CD4-positive, alpha-beta T cell (primary cell): ENCODE data around the gene TRAF6. TPM values are rescaled to one million over a fixed set of nuclear protein-coding genes. Genes with fewer than 3 reads are reported as not detected.

Source experiments
- ATAC-seq: fragments of 200-7000 bp; cut with Tn5 transposase; one replicate; pipeline ENCODE4 v1.10.0; 2022; ENCODE audit warnings: mild to moderate bottlenecking; ENCODE audit not compliant: poor library complexity
- CTCF ChIA-PET: fragments of 350-600 bp; sonication (Branson Sonifier 250); formaldehyde crosslinking; loops from one replicate; lab custom pipeline; 2021; ENCODE audit warnings: antibody characterized with exemption, inconsistent platforms; lab: Charles Lee
- POLR2A ChIA-PET: fragments of 350-600 bp; sonication (Branson Sonifier 250); formaldehyde crosslinking; loops from one replicate; lab custom pipeline; 2021; ENCODE audit warnings: antibody characterized with exemption, inconsistent platforms; lab: Charles Lee
- DNase-seq, 14 experiments: peaks; one replicate each; pipeline ENCODE4 v3.0.0-alpha.2; 2013 to 2020; ENCODE audit warnings: mixed read lengths in 2 of 14
- H3K27ac ChIP-seq, 2 donors: one replicate each; pipeline versions ENCODE4 v1.5.1 to v1.7.0; 2013; ENCODE audit warnings: low read length in 2 of 2, low read depth in 1 of 2, mild to moderate bottlenecking in 1 of 2
- H3K27me3 ChIP-seq, 2 experiments: 1 replicate in 1 of 2; 2 replicates in 1 of 2; pipeline versions ENCODE4 v1.6.1 to v1.7.0; 2013; ENCODE audit warnings: low read length in 2 of 2, control low read depth in 1 of 2, mild to moderate bottlenecking in 1 of 2, moderate library complexity in 1 of 2; ENCODE audit not compliant: insufficient read depth in 2 of 2, control insufficient read depth in 1 of 2
- H3K36me3 ChIP-seq: one replicate; pipeline ENCODE4 v1.6.1; 2013; ENCODE audit warnings: low read length, control low read depth; ENCODE audit not compliant: insufficient read depth
- H3K4me1 ChIP-seq: one replicate; pipeline ENCODE4 v1.6.1; 2013; ENCODE audit warnings: low read length, control low read depth; ENCODE audit not compliant: insufficient read depth
- H3K4me3 ChIP-seq: one replicate; pipeline ENCODE4 v1.5.1; 2013; ENCODE audit warnings: mild to moderate bottlenecking, low read length, moderate library complexity
- H3K9me3 ChIP-seq, 2 experiments: 1 replicate in 1 of 2; 2 replicates in 1 of 2; pipeline versions ENCODE4 v1.6.1 to v1.7.0; 2013; ENCODE audit warnings: low read length in 2 of 2, mild to moderate bottlenecking in 2 of 2, control low read depth in 1 of 2, moderate library complexity in 1 of 2; ENCODE audit not compliant: control insufficient read depth in 1 of 2, insufficient read depth in 1 of 2
- H3K27ac Mint-ChIP-seq: one replicate; pipeline ENCODE4 v1.8.0; 2020; ENCODE audit warnings: mixed read lengths
- H3K27me3 Mint-ChIP-seq: one replicate; pipeline ENCODE4 v1.8.0; 2021; ENCODE audit warnings: mixed read lengths
- H3K36me3 Mint-ChIP-seq: one replicate; pipeline ENCODE4 v1.8.0; 2021; ENCODE audit warnings: low read depth, mixed read lengths
- H3K4me1 Mint-ChIP-seq: one replicate; pipeline ENCODE4 v1.8.0; 2021; ENCODE audit warnings: low read depth, mixed read lengths
- H3K4me3 Mint-ChIP-seq: one replicate; pipeline ENCODE4 v1.8.0; 2020; ENCODE audit warnings: mild to moderate bottlenecking, mixed read lengths
- H3K9me3 Mint-ChIP-seq: one replicate; pipeline ENCODE4 v1.8.0; 2020; ENCODE audit warnings: mixed read lengths
- CTCF ChIP-seq: fragments of 200-600 bp; IDR thresholded peaks from one replicate; pipeline ENCODE4 v1.8.0; 2022; ENCODE audit warnings: antibody characterized with exemption, mild to moderate bottlenecking
- intact Hi-C, 2 experiments: fragments of 100-400 bp; cut with DNase I in 1 of 2; cut with micrococcal nuclease in 1 of 2; formaldehyde crosslinking; loops; one replicate each; pipeline versions ENCODE4 v1.15.1 to v1.9.0; 2023 to 2025; cut with DNase I, micrococcal nuclease
- total RNA-seq, 174 experiments: library from RNA in 2 of 174; stranded (reverse) in 2 of 174; gene quantifications; one replicate each; pipeline ENCODE4 v1.2.3 and lab custom pipeline; 2021 to 2026

The TRAF6 gene
- total RNA-seq, 2 experiments from 2014 or later: 27.9 to 29.0 TPM

- TF ChIP-seq CTCF: no peak
- H3K27me3 Mint-ChIP-seq: no peaks in the 10 kb centered on the region
- Histone ChIP-seq H3K4me1 (no peaks in the 10 kb centered on the region), H3K36me3 (no peaks in the 10 kb centered on the region), H3K4me3 (no peak overlapping the region), H3K27ac (no peak overlapping the region), H3K9me3 (no peaks in the 10 kb centered on the region), H3K27me3 (no peaks in the 10 kb centered on the region)
- H3K4me3 Mint-ChIP-seq: no peak overlapping the region
- CTCF ChIA-PET: interaction anchor here (1.1 kb wide), 1 partner anchor 25 kb away, joined by 3 read pairs; no protein-coding TSS in a partner anchor
- ATAC-seq: no peak
- H3K9me3 Mint-ChIP-seq: no peaks in the 10 kb centered on the region
- no peaks in the 10 kb centered on the region for H3K4me1 Mint-ChIP-seq
- H3K27ac Mint-ChIP-seq: no peak overlapping the region
- POLR2A ChIA-PET: interaction anchor here (1.6 kb wide), 1 partner anchor 14 kb away, joined by 3 read pairs; no protein-coding TSS in a partner anchor
- H3K36me3 Mint-ChIP-seq: no peaks in the 10 kb centered on the region
- intact Hi-C loops: no loop called here
- no peak for DNase-seq
Measured at GRCh38 chr11:36467916-36468315, 42.2 kb downstream of the TRAF6 start.

- Histone ChIP-seq H3K36me3 (no peaks in the 10 kb centered on the region), H3K4me3 (no peak overlapping the region), H3K27me3 (no peaks in the 10 kb centered on the region), H3K9me3 (no peaks in the 10 kb centered on the region), H3K4me1 (no peaks in the 10 kb centered on the region), H3K27ac (no peak overlapping the region)
- ChIA-PET POLR2A (interaction anchor here (1.6 kb wide), 1 partner anchor 13 kb away, joined by 3 read pairs; no protein-coding TSS in a partner anchor), CTCF (interaction anchor here (1.1 kb wide), 1 partner anchor 26 kb away, joined by 3 read pairs; no protein-coding TSS in a partner anchor)
- Mint-ChIP-seq H3K9me3 (no peaks in the 10 kb centered on the region), H3K4me3 (no peak overlapping the region), H3K4me1 (no peaks in the 10 kb centered on the region), H3K36me3 (no peaks in the 10 kb centered on the region), H3K27me3 (no peaks in the 10 kb centered on the region), H3K27ac (no peak overlapping the region)
- TF ChIP-seq CTCF: no peak
- ATAC-seq (no peak), DNase-seq (no peak)
- intact Hi-C loops: no loop called here
Measured at GRCh38 chr11:36467012-36467411, 43.1 kb downstream of the TRAF6 start.

GRCh38 chr11:36465449-36466163, 44.5 kb downstream of the TRAF6 start:
- intact Hi-C loops: no loop called here
- Mint-ChIP-seq H3K36me3 (no peaks in the 10 kb centered on the region), H3K9me3 (no peaks in the 10 kb centered on the region), H3K27ac (no peak overlapping the region), H3K4me1 (no peaks in the 10 kb centered on the region), H3K4me3 (no peak overlapping the region), H3K27me3 (no peaks in the 10 kb centered on the region)
- ChIA-PET POLR2A (no interaction called here), CTCF (no interaction called here)
- no peaks in the 10 kb centered on the region for H3K27me3 ChIP-seq
- ATAC-seq (no peak), DNase-seq (no peak)
- no peak overlapping the region for H3K27ac ChIP-seq
- no peaks in the 10 kb centered on the region for H3K4me1 ChIP-seq
- H3K4me3 ChIP-seq: no peak overlapping the region
- H3K36me3 ChIP-seq: no peaks in the 10 kb centered on the region
- H3K9me3 ChIP-seq: no peaks in the 10 kb centered on the region
- TF ChIP-seq CTCF: no peak
